ENCODE data around the gene KLC1. TPM values are rescaled to one million over a fixed set of nuclear protein-coding genes. Genes with fewer than 3 reads are reported as not detected.

KLC1 gene
- total RNA-seq, 6 experiments from 2014 or later: 179 to 204 (median 189) TPM

GRCh38 chr14:103735022-103735421 is 106.0 kb downstream of the KLC1 start:
- no peak for DNase-seq
- Mint-ChIP-seq H3K27me3 (ENCODE audit: insufficient read depth) (peaks cover 9% of the 10 kb centered on the region), H3K36me3 (ENCODE audit: low read depth) (peaks cover 5% of the 10 kb centered on the region; the same call in 1 of the 2 replicates), H3K4me1 (ENCODE audit: low read depth) (peaks cover 12% of the 10 kb centered on the region; the same call in 1 of the 2 replicates), H3K27ac (no peak overlapping the region), H3K4me3 (no peak overlapping the region), H3K9me3 (no peaks in the 10 kb centered on the region)
- TF ChIP-seq CTCF (IDR thresholded peaks at IDR 0.05): no peak

- DNase-seq: no peak
- no peaks in the 10 kb centered on the region for H3K9me3 Mint-ChIP-seq
- TF ChIP-seq CTCF (IDR thresholded peaks at IDR 0.05): no peak
- peaks cover 9% of the 10 kb centered on the region for H3K27me3 Mint-ChIP-seq (ENCODE audit: insufficient read depth)
- H3K4me3 Mint-ChIP-seq: no peak overlapping the region
- peaks cover 12% of the 10 kb centered on the region; the same call in 1 of the 2 replicates for H3K4me1 Mint-ChIP-seq (ENCODE audit: low read depth)
- peaks cover 5% of the 10 kb centered on the region; the same call in 1 of the 2 replicates for H3K36me3 Mint-ChIP-seq (ENCODE audit: low read depth)
- no peak overlapping the region for H3K27ac Mint-ChIP-seq
Observed at GRCh38 chr14:103735439-103735814, 106.4 kb downstream of the KLC1 start.

- Mint-ChIP-seq H3K9me3 (no peaks in the 10 kb centered on the region), H3K27me3 (ENCODE audit: insufficient read depth) (peaks cover 9% of the 10 kb centered on the region), H3K4me1 (ENCODE audit: low read depth) (peaks cover 16% of the 10 kb centered on the region), H3K4me3 (no peak overlapping the region), H3K27ac (no peak overlapping the region), H3K36me3 (ENCODE audit: low read depth) (peaks cover 5% of the 10 kb centered on the region; the same call in 1 of the 2 replicates)
- no peak for DNase-seq
- TF ChIP-seq CTCF (IDR thresholded peaks at IDR 0.05): no peak
Observed at GRCh38 chr14:103735815-103736545, 107.0 kb downstream of the KLC1 start.

- Mint-ChIP-seq H3K27ac (no peak overlapping the region), H3K4me3 (no peak overlapping the region), H3K9me3 (no peaks in the 10 kb centered on the region), H3K27me3 (ENCODE audit: insufficient read depth) (peaks cover 9% of the 10 kb centered on the region), H3K4me1 (ENCODE audit: low read depth) (peaks cover 24% of the 10 kb centered on the region), H3K36me3 (ENCODE audit: low read depth) (peaks cover 5% of the 10 kb centered on the region; the same call in 1 of the 2 replicates)
- DNase-seq: no peak
- TF ChIP-seq CTCF (IDR thresholded peaks at IDR 0.05): no peak
Observed at GRCh38 chr14:103736546-103737431, 107.8 kb downstream of the KLC1 start.

GRCh38 chr14:103737432-103738045 is 108.5 kb downstream of the KLC1 start:
- H3K9me3 Mint-ChIP-seq: no peaks in the 10 kb centered on the region
- peaks cover 5% of the 10 kb centered on the region; the same call in 1 of the 2 replicates for H3K36me3 Mint-ChIP-seq (ENCODE audit: low read depth)

More at GRCh38 chr14:103737432-103738045, 108.5 kb downstream of the KLC1 start:
- DNase-seq: no peak
- Mint-ChIP-seq H3K27me3 (ENCODE audit: insufficient read depth) (peaks cover 9% of the 10 kb centered on the region), H3K4me3 (no peak overlapping the region), H3K4me1 (ENCODE audit: low read depth) (peaks cover 25% of the 10 kb centered on the region), H3K27ac (no peak overlapping the region)
- TF ChIP-seq CTCF (IDR thresholded peaks at IDR 0.05): no peak

All from HFFc6 (cell line).